GM21515 (cell line): ENCODE measurements around the gene RERG.
"Not testable (repeated sequence)": the region's sequence is repeated elsewhere in the genome, so short reads cannot be mapped to it uniquely, and the experiment has no call there.

Experiments used
- ATAC-seq: cut with Tn5 transposase; IDR thresholded peaks from one replicate; pipeline ENCODE4 v1.9.1; 2021; ENCODE audit not compliant: unreplicated experiment

Gene RERG

GRCh38 chr12:15151161-15152091 lies 69.8 kb downstream of the RERG start:
- no peak for ATAC-seq

DNA sequence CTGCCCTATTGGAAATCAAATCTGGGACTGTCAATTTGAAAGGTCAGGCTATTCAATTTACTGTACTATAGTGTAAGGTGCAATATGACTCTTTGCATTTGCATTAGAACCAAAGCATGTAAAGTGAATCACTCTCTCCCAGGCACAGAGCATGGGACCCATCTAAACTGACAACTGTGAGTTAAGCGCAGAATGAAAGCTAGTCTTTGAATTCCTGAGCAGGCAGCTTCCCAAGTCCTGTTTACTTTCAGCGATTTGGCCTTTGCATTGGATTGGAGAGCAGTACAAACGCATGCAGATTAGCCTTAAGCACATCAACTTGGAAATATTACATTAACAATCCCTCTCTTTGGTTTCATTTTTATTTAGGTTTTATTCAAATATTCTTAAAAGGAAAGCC lies 74.6 kb downstream of the RERG start:
- no peak for ATAC-seq

DNA sequence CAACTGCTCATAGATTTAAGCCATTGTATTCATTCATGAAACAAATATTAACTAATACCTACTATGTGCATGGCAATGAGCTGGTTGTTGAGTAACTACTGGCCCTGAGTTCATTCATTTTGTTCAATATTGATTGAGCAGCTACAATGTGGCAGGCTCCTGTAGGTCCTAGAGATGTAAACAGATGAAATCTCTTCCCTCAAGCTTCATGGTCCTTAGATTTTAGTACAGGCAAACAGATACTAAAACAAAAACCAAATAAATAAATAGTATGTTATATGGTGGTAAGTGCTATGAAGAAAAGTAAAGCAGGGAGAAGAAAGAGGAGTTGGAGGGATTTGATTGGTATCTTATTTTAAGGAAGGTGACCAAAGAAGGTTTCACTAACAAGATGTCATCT lies 77.8 kb downstream of the RERG start:
- no peak for ATAC-seq

DNA sequence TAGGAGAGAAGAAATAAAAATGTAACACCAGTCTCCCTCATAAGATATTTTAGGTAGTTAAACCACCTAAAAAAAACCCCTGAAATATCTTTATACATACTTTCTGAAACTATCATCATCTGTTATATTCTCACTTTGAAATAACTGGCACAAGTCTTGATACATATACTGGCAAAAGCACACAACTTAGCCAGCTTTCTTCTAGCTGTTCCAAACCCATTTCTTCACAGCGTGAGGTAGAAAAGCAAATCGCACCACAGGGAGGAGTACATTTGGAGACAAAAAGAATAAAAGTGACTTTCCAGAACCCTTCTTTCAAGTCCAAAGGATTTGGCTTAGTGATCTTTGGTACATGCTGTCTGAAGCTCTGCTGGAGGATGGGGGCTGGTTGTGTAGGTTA lies 78.5 kb downstream of the RERG start:
- no peak for ATAC-seq

DNA sequence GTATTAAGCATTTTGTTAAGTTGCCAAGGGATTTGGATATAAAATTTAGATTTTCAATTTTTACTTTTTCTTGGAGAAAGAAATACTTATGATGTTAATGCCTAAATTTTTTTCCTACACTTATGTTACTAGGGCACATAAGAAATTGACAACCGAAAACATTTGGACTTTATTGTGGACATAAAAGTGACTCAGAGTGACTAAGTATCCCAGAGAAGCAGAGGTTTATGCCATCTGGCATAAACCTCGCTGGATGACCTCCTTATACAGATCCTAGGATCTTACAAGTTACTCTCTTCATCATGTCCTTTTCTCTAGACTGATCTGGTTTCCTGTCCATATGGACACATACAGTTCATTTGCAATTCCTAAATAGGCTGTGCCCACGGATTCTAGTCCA lies 89.8 kb downstream of the RERG start:
- no peak for ATAC-seq

DNA sequence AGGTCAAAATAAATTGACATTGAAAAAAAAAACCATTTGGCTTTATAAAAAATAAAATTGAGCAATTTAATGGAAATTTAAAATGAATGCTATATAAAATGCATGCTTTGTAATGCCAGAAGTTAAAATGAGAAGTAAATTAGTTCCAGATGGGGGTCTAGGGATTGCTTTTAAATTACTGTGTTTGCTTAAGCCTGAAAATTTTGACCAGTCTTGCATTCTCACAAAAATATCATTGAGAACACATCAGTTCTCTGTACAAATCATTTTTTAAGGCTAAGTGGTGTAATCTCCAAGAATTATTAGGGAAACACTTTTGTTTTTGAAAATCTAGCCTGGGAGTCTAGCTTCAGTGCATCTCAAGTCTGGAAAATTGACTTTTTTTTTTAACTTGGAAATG lies 90.7 kb downstream of the RERG start:
- ATAC-seq: no peak

DNA sequence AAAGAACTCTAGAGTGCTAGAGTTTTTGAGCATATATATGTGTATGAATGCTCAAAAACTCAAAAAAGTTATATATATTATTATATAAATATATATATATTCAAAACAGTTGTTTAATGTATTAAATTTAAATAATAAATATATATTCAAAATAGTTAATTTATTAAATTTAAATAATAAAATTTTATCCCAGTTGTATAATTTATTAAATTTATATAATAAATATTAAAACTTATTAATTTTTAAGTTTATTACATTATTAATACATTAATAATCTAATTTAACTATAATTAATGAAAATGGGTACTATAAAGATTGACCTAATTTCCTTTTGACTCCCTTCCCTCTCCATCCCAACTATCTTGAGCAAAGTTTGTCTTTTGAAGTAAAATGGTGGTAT lies 97.8 kb downstream of the RERG start:
- no peak for ATAC-seq

DNA sequence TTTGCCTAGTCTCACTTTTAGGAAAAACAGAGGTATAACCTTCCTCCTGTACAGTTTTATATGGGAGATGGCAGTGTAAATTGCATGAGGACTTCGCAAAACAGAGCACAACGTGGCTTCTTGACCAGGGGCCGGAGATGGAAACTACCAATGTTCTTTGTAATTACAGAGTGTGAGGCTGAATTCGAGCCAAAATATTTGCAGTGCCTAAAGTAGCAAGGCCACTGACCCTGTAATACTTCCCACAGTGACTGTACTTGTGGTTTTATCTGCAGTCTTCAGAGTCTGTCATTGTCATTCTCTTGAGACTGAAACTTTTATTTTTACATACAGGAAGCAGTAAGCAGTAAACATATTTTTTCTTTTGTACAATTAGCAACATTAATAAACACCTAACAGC lies 98.9 kb downstream of the RERG start:
- no peak for ATAC-seq

- ATAC-seq: no peak
Measured at GRCh38 chr12:15118955-15119354, 102.3 kb downstream of the RERG start.

DNA sequence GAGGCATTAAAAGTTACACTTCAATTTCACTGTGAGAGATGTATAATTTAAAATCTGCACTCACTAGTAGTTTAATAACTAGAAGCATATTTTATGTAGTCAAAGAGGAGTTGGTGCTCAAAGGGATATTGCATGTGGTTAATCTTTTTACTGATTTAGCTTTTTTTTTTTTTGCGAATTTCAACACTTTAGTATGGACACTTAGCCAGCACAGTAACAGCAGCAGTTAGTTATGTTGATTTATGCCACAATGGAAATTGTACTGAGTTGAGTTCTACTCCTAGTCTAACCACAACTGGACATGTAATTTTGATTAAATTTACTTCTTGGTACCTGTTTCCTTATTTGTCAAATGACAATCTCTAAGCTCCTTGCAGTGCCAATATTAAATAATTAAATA lies 104.2 kb downstream of the RERG start:
- no peak for ATAC-seq

- ATAC-seq: no peak
Measured at GRCh38 chr12:15116086-15116485, 105.1 kb downstream of the RERG start.

GRCh38 chr12:15115434-15115833 lies 105.8 kb downstream of the RERG start:
- no peak for ATAC-seq

DNA sequence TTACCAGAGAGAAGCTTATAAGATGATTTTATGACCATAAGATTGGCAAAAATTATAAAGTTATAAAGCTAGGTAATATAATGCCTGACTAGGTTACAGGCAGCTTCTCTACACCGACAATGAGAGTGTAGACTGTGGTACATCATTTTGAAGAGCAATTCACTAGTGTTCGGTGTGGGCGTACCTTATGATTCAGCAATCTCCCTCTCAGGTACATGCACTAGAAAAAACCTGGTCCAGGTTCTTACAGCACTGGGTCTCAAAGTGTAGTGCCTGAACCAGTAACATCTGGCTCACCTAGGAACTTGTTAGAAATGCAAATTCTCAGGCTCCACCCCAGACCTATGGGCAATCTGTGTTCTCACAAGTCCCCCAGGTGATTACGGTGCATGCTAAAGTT lies 106.7 kb downstream of the RERG start:
- ATAC-seq: no peak

DNA sequence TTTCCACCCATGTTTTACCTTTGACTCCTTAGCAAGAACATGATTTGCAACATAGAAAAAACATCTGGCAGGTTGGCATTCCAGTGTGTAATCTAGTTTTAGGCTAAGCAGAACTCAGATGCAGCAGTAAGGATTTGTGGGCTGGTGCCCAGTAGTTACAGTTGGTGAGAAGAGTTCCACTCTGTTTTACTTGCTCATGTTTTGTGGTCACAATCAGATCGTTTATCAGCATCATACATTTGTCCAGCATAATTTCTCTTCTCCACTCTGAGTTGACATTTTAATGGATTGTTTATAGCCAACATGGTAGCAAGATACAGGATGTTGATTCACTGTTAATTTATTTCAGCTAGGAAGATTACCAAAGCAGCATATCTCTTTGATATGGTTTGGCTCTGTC lies 128.4 kb downstream of the RERG start:
- ATAC-seq: no peak

DNA sequence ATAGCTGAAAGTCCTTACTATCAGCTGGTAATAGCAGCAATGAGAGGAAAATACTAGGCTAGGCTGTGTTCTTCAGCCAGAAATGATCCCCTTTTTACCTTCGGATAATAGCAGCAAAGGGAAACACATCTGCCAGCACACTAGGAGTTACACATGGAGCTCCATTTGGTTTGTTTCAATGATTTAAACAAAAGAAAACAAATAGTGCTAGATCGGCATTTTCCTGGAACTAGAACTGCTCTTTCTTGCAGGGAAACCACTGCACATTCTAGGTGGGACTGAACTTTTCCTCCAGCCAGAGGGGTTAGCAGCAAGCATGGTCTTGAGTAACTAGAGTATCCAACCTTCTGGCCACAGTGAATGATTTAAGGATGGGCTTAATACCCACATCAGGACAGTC lies 130.8 kb downstream of the RERG start:
- ATAC-seq: no peak

DNA sequence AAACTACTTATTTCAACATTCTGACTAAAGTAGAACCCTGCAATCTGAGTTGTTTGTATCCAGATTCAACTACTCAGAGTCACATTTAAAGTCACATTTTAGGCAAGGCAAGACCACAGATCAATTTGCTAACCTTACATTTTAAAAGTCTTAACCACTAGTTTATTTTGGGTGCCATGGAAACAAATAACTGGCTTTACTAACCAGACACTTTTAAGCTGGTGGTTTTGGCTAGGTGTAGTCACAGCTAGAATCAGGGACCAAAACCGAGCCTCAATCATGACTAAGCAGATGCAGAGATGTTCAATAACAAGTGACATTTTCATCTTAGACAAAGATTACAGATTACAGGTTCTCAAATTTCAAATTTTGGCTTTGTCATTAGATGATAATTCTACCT lies 133.1 kb downstream of the RERG start:
- no peak for ATAC-seq

GRCh38 chr12:15077751-15078150 lies 143.5 kb downstream of the RERG start:
- ATAC-seq: not testable (repeated sequence)

- no peak for ATAC-seq
Measured at GRCh38 chr12:15074351-15074750, 146.9 kb downstream of the RERG start.

DNA sequence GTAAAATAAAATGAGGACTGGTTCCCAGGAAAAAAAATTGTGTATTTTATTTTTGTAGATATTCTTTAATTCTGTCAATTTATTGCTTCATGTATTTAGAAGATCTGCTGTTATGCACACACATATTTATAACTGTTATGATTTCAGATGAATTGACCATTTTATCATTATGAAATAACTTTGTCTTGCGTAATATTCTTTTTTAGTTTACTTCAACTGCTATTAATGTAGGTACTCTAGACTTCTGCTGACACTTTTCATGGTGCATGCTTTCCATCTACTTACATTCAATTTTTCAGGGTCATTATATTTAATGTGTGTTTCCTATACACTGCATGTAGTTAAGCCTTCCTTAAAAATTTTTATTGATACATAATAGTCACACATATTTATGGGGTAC lies 162.1 kb downstream of the RERG start:
- no peak for ATAC-seq
